ENCODE measurements around the gene PLXNA4.

PLXNA4 gene

GRCh38 chr7:132345543-132346129 is 230.6 kb downstream of the PLXNA4 start:
- no peak for DNase-seq

- no peak for DNase-seq
Observed at GRCh38 chr7:132345030-132345429, 231.2 kb downstream of the PLXNA4 start.

- no peak for DNase-seq
Observed at GRCh38 chr7:132343199-132343598, 233.1 kb downstream of the PLXNA4 start.

DNA sequence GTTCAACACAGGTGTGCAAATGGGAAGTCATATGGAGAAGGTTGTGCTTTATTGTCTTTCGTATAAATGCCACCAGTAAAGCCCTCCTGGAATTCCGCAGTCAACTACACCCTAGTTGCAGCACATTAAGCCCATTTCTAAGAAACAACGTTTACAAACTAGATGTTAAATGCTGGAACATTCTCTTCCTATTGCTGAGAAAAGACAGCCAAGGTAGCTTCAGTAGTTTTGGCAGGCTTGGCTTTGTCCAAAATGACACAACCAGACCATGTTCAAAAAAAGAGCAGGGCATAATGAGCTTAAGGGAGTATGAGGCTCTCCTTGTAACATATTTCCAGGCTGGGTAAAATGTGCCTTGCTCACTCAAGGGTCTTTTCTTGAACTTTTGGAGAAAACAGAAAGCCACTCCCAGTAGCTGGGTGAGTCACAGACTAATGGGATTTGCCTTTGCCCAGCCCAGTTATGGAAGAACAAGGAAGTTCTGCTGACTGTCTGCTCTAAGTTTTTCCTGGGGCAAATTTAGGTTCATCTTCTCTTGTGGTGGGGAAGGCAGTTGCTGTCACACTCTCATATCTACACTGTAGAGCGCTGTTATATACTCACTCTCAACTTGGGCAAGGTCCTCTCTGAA is 238.7 kb downstream of the PLXNA4 start:
- no peak for DNase-seq

GRCh38 chr7:132336797-132337196 is 239.5 kb downstream of the PLXNA4 start:
- DNase-seq = no peak

DNA sequence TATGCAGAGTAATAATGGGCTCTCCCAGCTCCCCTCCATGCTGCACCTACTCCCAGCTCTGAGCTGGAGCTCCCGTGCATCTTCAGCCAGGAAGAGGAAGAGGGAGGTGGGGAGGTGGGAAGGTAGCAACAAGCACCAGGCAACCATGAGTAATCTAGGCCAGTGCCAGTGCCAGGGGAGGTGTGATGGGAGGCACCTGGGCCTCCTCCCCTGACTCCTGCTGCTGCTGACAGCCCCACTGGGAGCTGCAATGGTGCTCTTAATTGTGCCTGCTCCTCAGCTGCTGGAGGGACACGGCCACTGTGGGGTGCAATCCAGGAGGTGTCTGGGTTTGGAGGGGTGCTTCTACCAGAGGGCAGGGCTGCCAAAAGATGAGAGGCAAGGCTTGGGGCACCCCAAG is 243.0 kb downstream of the PLXNA4 start:
- DNase-seq = no peak

DNA sequence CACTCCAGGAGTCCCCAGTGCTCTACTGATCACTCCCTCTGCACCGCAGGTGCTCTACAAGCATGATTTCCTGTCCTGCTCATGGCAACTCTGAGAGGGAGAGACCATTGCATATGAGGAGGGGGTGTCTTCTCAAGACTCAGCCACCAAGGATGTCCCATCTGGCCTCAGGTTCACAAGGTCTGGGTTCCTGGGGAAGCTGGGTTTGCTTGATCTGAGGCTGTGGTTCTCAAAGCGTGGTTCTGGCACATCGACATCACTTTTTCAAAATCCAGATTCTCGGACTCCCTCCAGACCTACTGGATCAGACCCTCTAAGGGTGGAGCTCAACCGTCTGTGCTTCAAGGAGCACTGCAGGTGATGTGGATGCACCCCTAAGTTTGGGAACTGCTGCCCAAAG is 247.5 kb downstream of the PLXNA4 start:
- no peak for DNase-seq

- DNase-seq = no peak
Observed at GRCh38 chr7:132328047-132328620, 248.1 kb downstream of the PLXNA4 start.

DNA sequence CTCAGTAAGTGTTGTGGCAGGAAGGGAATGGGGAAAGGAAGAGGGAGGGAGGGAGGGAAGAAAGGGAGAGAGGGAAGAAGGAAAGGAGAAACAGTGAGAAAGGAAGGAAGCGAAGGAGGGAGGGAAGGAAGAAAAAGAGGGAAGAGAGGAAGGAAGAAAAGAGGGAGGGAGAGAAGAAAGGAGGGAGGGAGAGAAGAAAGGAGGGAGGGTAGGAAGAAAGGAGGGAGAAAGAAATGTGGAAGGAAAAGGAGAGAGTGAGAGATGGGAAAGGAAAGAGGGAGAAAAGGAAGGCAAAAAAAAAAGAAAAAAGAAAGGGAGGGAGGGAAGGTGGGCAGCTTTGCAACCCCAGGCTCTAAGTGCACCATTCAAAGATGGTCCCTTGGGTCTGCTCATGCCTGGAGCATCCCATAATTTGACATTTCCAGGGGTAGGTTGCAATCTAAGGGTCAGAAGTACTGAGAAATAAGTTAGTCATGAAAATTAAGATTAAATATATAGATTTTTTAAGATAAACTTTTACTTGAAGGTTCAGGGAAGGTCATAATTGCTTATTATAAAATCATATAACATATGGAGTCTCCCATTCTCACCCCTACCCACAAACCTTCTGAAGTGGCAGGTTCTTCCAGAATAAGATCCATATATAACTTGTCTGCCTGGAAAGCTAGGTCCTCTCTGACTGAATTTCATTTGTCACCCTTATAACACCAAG is 249.2 kb downstream of the PLXNA4 start:
- DNase-seq = no peak

DNA sequence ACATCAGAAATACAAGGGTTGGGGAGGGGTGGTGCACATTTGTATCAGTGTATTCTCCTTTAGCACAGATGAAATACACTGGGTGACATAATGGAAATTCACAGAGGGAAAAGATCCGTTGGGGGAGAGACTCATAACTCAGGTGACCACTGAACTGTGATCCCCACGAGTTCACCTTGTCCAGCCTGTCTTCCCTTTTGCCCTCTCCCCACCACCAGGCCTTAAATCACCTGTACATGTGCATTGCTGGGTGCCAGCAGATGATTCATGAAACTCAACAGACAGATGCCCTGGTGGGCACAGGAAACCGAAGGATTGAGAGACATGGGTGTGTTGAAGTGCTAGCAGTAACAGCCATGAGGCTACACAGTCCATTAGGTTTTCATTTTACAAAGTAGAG is 253.3 kb downstream of the PLXNA4 start:
- no peak for DNase-seq

- DNase-seq = no peak
Observed at GRCh38 chr7:132321387-132321786, 254.9 kb downstream of the PLXNA4 start.

DNA sequence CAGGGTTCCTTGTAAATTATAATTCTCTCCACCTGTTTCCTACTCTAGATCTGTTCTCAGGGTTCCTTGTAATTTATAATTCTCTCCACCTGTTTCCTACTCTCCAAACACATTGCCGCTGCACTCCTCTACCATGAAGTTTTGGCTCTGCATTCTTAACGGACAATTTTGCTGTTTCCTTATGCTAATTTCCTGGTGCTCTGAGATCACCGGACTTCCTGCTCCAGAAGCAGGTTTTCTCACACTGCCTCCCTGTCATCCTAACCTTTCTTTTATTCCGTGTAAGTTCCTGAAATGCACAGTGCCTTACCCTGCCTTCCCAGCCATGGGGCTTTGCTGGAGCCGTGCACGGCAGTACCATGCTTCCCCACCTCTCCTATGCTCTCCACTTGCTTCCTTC is 256.8 kb downstream of the PLXNA4 start:
- DNase-seq = no peak

DNA sequence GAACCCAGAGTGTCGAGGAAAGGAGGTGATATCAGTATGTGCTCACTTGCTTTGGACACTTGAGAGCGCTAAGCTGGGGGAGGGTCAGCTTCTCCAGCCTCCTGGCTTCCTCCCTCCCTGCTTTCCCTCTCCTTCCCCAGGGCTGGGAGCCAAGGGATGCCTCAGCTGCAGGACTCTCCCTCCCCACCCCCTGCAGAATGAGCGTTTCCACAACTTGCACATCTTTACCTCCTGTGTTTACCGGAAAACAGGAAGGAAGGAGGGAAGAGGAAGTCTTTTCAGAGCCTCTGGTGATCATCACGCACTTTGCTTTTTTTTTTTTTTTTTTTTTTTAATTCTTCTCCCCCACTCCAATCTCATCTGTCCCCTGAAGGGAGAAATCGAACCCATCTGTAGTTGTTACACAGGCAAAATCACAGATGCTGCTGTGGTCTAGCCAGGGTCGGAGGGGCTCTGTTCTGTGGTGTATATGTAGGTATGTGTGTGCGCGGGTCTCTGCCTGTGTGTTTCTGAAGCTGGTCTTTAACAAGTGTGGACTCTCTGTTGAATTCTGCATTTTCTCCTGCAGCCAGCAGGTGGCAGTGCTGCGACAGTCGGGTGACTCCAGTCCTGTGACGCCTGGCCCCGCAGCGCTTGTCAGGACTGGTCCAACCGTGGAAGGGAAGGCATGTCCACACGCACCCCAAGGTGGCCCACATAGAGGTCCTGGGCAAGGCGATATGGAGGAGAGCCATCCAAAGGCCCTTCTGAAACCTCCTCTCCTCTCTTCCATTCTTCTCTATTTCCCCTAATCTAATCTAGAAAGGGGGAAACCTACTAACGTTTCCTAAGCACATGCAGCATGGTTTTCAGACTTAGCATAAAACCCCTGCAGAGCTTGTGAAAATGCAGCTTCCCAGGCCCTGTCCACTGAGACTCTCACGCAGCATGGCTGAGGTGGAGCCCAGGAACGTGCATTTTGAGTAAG is 257.6 kb downstream of the PLXNA4 start:
- DNase-seq = peak; percentile 69

DNA sequence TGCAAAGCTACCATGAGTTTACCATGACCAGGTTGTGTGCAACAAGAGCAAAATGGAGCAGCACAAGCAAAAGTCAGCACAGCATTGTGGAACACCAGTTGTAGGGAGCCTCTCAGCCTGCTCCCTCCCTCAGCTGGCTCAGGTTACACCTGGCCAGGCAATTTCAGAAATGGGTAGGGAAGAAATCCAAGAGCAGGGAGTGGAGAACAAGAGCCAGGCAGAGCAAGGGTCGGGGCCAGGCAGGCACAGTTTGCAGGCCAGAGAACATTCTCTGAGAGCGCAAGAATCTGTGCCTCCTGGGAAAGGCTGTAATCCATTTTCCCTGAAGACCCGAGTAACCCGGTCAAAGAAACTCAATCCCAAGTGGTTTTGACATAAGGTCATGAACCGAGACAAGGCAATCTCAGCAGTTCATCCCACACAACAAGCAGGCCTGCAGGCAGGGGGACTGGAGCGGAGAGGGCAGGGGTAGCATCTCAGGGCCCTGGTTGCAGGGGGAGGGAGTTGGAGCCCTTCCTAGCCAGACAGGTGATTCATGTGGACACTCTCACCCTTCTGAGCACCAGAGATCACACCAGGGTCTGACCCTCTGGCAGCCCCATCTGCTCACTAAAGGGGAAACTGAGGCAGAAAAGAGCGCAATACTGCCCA is 258.4 kb downstream of the PLXNA4 start:
- no peak for DNase-seq

- DNase-seq = no peak
Observed at GRCh38 chr7:132312531-132313055, 263.7 kb downstream of the PLXNA4 start.

GRCh38 chr7:132311733-132312132 is 264.5 kb downstream of the PLXNA4 start:
- no peak for DNase-seq

DNA sequence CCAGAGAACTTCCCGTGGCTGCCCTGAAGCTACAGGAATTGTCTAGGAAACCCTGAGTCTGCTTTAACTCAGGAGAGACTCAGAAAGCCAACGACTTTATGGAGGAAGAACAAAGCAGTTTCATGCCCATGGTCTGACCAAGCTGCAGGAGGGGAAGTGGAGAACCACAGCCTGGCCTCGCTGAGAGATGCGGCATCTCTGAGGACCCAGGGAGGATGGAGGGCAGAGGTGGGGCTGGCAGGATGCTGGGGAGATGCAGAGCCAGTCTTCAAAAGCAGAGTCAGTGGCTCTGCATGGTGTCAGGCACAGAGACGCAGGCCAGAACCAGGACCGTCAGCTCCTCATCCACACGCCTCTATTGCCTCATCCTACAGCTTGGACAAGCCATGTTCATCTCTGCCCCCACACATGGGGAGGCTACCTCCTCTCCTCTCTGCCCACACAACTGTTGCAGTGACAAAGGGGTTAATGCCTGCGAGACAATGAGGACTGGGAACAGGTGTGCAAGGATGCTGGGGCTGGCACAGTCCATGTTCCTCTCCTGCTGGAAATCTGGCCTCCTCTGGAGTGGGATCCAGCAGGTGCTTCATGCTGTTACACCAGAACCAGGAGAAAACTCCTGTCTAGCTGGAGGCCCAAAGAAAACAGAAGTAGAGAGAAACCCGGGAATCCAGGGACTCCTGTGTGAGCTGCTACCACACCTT is 267.0 kb downstream of the PLXNA4 start:
- DNase-seq = no peak

GRCh38 chr7:132307465-132307864 is 268.8 kb downstream of the PLXNA4 start:
- no peak for DNase-seq

GRCh38 chr7:132300599-132301277 is 275.5 kb downstream of the PLXNA4 start:
- DNase-seq = no peak

DNA sequence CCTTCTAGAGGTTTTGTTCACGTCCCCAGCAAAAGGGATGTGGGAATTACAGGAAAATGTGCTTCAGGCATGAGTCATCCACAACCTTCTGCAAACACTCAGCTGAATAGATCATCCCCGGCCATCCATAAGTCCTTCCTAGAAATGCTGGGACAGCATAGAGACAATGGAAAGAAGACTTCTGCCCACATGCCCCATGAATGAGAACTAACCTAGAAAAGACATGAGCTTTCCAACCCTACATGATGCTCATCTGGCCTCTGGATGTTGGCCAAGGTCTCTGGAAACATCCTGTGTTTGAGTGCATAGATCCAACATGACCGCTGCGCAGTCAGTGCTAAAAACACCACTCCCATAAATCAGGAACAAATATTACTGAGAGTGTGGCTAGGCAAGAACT is 277.5 kb downstream of the PLXNA4 start:
- DNase-seq = no peak

- no peak for DNase-seq
Observed at GRCh38 chr7:132296820-132297219, 279.4 kb downstream of the PLXNA4 start.
